ENCODE measurements around the gene KIAA1217.

KIAA1217 gene

GRCh38 chr10:24292304-24293293 lies 83.7 kb downstream of the KIAA1217 start:
- peak in 1 of 2 experiments; percentile 15 for DNase-seq (ENCODE audit: low read depth in 1 of 2, low spot score in 1 of 2)
- in situ Hi-C loops (cut with HindIII; ENCODE audit: low pct_unique_long_range_greater_than_20kb, low sequenced_read_pairs): no loop called here
- no peak for TF ChIP-seq JUND (IDR thresholded peaks at IDR 0.05; ENCODE audit: low read depth)

- no peak for DNase-seq (ENCODE audit: low read depth in 1 of 2, low spot score in 1 of 2)
- TF ChIP-seq JUND (IDR thresholded peaks at IDR 0.05; ENCODE audit: low read depth): no peak
- in situ Hi-C loops (cut with HindIII; ENCODE audit: low pct_unique_long_range_greater_than_20kb, low sequenced_read_pairs): no loop called here
Measured at GRCh38 chr10:24299578-24300260, 90.8 kb downstream of the KIAA1217 start.

GRCh38 chr10:24303522-24304310 lies 94.8 kb downstream of the KIAA1217 start:
- TF ChIP-seq JUND (IDR thresholded peaks at IDR 0.05; ENCODE audit: low read depth): no peak
- DNase-seq (ENCODE audit: low read depth in 1 of 2, low spot score in 1 of 2): no peak
- in situ Hi-C loops (cut with HindIII; ENCODE audit: low pct_unique_long_range_greater_than_20kb, low sequenced_read_pairs): no loop called here

GRCh38 chr10:24305551-24306506 lies 96.9 kb downstream of the KIAA1217 start:
- no peak for TF ChIP-seq JUND (IDR thresholded peaks at IDR 0.05; ENCODE audit: low read depth)
- no peak for DNase-seq (ENCODE audit: low read depth in 1 of 2, low spot score in 1 of 2)
- in situ Hi-C loops (cut with HindIII; ENCODE audit: low pct_unique_long_range_greater_than_20kb, low sequenced_read_pairs): no loop called here

GRCh38 chr10:24306507-24306875 lies 97.6 kb downstream of the KIAA1217 start:
- in situ Hi-C loops (cut with HindIII; ENCODE audit: low pct_unique_long_range_greater_than_20kb, low sequenced_read_pairs): no loop called here
- no peak for DNase-seq (ENCODE audit: low read depth in 1 of 2, low spot score in 1 of 2)
- no peak for TF ChIP-seq JUND (IDR thresholded peaks at IDR 0.05; ENCODE audit: low read depth)

GRCh38 chr10:24307116-24307515 lies 98.2 kb downstream of the KIAA1217 start:
- in situ Hi-C loops (cut with HindIII; ENCODE audit: low pct_unique_long_range_greater_than_20kb, low sequenced_read_pairs): no loop called here
- TF ChIP-seq JUND (IDR thresholded peaks at IDR 0.05; ENCODE audit: low read depth): no peak
- DNase-seq (ENCODE audit: low read depth in 1 of 2, low spot score in 1 of 2): no peak

GRCh38 chr10:24307696-24308485 lies 99.0 kb downstream of the KIAA1217 start:
- in situ Hi-C loops (cut with HindIII; ENCODE audit: low pct_unique_long_range_greater_than_20kb, low sequenced_read_pairs): no loop called here
- TF ChIP-seq JUND (IDR thresholded peaks at IDR 0.05; ENCODE audit: low read depth): no peak
- no peak for DNase-seq (ENCODE audit: low read depth in 1 of 2, low spot score in 1 of 2)

GRCh38 chr10:24310104-24310503 lies 101.2 kb downstream of the KIAA1217 start:
- in situ Hi-C loops (cut with HindIII; ENCODE audit: low pct_unique_long_range_greater_than_20kb, low sequenced_read_pairs): no loop called here
- DNase-seq (ENCODE audit: low read depth in 1 of 2, low spot score in 1 of 2): peak in 1 of 2 experiments; percentile 30
- TF ChIP-seq JUND (IDR thresholded peaks at IDR 0.05; ENCODE audit: low read depth): no peak

GRCh38 chr10:24311888-24312287 lies 103.0 kb downstream of the KIAA1217 start:
- no peak for TF ChIP-seq JUND (IDR thresholded peaks at IDR 0.05; ENCODE audit: low read depth)
- in situ Hi-C loops (cut with HindIII; ENCODE audit: low pct_unique_long_range_greater_than_20kb, low sequenced_read_pairs): no loop called here
- DNase-seq (ENCODE audit: low read depth in 1 of 2, low spot score in 1 of 2): no peak

- no peak for TF ChIP-seq JUND (IDR thresholded peaks at IDR 0.05; ENCODE audit: low read depth)
- in situ Hi-C loops (cut with HindIII; ENCODE audit: low pct_unique_long_range_greater_than_20kb, low sequenced_read_pairs): no loop called here
- no peak for DNase-seq (ENCODE audit: low read depth in 1 of 2, low spot score in 1 of 2)
Measured at GRCh38 chr10:24313283-24313682, 104.3 kb downstream of the KIAA1217 start.

GRCh38 chr10:24315211-24315610 lies 106.3 kb downstream of the KIAA1217 start:
- no peak for DNase-seq (ENCODE audit: low read depth in 1 of 2, low spot score in 1 of 2)
- in situ Hi-C loops (cut with HindIII; ENCODE audit: low pct_unique_long_range_greater_than_20kb, low sequenced_read_pairs): no loop called here
- TF ChIP-seq JUND (IDR thresholded peaks at IDR 0.05; ENCODE audit: low read depth): no peak
